ENCODE results near the gene MEI1. TPM values are rescaled to one million over a fixed set of nuclear protein-coding genes. Genes with fewer than 3 reads are reported as not detected.
"Not testable (repeated sequence)": the region's sequence is repeated elsewhere in the genome, so short reads cannot be mapped to it uniquely, and the experiment has no call there.

Gene MEI1
- total RNA-seq, 4 donors from 2014 or later: 0.70 to 1.9 TPM; not detected in 2

GRCh38 chr22:41722496-41722895 lies 23.2 kb downstream of the MEI1 start:
- no peak for TF ChIP-seq POLR2A (IDR thresholded peaks at IDR 0.05)
- TF ChIP-seq, protein P1, sequence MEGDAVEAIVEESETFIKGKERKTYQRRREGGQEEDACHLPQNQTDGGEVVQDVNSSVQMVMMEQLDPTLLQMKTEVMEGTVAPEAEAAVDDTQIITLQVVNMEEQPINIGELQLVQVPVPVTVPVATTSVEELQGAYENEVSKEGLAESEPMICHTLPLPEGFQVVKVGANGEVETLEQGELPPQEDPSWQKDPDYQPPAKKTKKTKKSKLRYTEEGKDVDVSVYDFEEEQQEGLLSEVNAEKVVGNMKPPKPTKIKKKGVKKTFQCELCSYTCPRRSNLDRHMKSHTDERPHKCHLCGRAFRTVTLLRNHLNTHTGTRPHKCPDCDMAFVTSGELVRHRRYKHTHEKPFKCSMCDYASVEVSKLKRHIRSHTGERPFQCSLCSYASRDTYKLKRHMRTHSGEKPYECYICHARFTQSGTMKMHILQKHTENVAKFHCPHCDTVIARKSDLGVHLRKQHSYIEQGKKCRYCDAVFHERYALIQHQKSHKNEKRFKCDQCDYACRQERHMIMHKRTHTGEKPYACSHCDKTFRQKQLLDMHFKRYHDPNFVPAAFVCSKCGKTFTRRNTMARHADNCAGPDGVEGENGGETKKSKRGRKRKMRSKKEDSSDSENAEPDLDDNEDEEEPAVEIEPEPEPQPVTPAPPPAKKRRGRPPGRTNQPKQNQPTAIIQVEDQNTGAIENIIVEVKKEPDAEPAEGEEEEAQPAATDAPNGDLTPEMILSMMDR (IDR thresholded peaks at IDR 0.05): no peak
- no peaks in the 10 kb centered on the region for H3K9me3 ChIP-seq
- no peaks in the 10 kb centered on the region for H3K36me3 ChIP-seq
- no peaks in the 10 kb centered on the region for H3K4me1 ChIP-seq
- intact Hi-C loops (cut with DNase I; ENCODE audit: low total_unique reads): no loop called here
- DNase-seq: no peak
- no peak overlapping the region for H3K4me3 ChIP-seq
- no peak overlapping the region for H3K27ac ChIP-seq
- no peaks in the 10 kb centered on the region for H3K27me3 ChIP-seq

GRCh38 chr22:41725510-41726110 lies 26.3 kb downstream of the MEI1 start:
- H3K27me3 ChIP-seq: no peaks in the 10 kb centered on the region
- no peaks in the 10 kb centered on the region for H3K4me1 ChIP-seq
- TF ChIP-seq, protein P1 (IDR thresholded peaks at IDR 0.05): no peak
- TF ChIP-seq POLR2A (IDR thresholded peaks at IDR 0.05): no peak
- intact Hi-C loops (cut with DNase I; ENCODE audit: low total_unique reads): no loop called here
- H3K27ac ChIP-seq: no peak overlapping the region
- no peaks in the 10 kb centered on the region for H3K9me3 ChIP-seq
- no peak for DNase-seq
- H3K4me3 ChIP-seq: no peak overlapping the region
- H3K36me3 ChIP-seq: no peaks in the 10 kb centered on the region

DNA sequence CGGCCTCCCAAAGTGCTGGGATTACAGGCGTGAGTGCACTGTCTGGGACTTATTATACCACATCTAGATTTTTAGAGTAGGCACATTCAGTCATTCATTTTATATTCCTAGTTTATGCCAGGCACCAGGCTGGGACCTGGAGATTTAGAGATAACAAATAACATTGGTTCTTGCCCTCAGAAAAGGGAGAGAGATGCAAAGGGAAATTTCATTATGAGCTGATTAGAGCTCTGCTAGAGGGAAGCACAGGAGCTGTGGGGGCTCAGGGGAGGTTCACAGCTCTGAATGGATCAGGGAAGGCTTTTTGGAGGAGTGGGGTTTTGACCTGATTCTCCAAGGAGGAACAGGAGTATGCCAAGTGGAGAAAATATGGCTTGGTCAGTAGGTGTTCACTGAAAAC lies 32.3 kb downstream of the MEI1 start:
- no peaks in the 10 kb centered on the region for H3K9me3 ChIP-seq
- no peaks in the 10 kb centered on the region for H3K27me3 ChIP-seq
- H3K36me3 ChIP-seq: no peaks in the 10 kb centered on the region
- intact Hi-C loops (cut with DNase I; ENCODE audit: low total_unique reads): no loop called here
- TF ChIP-seq, protein P1 (IDR thresholded peaks at IDR 0.05): no peak
- no peak for TF ChIP-seq POLR2A (IDR thresholded peaks at IDR 0.05)
- no peak overlapping the region for H3K4me3 ChIP-seq
- no peak for DNase-seq
- H3K27ac ChIP-seq: no peak overlapping the region
- H3K4me1 ChIP-seq: no peaks in the 10 kb centered on the region

DNA sequence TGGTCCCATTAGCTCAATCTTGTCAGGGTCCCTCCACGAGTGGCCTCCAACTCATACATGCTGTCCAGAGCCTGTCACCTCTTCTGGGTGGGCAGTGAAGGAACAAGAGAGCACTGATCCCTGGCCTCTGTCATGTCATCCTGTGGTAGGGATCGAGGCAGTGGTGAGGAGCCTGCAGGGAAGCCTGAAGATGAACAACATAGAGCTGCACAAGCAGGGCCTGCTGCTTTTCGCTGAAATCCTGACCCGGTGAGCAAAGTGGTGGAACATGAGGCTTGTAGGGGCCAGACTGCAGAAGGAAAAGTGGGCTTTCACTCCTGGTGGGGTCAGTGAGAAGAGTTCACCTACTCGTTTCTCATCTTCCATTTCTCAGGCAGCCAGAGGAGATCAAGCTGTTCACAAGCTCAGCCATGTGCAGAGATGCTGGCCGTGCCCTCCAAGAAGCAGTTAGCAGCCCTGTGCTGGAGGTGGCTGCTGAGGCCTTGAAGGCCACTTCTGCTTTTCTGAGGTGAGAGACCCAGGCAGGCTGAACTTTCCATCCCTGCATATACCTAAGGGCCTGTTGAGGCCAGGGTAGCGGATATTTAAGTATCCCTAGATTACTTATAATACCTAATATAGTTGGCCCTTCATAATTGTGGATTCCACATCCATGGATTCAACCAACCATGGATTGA lies 32.9 kb downstream of the MEI1 start:
- H3K36me3 ChIP-seq: no peaks in the 10 kb centered on the region
- H3K4me1 ChIP-seq: no peaks in the 10 kb centered on the region
- no peak for TF ChIP-seq POLR2A (IDR thresholded peaks at IDR 0.05)
- TF ChIP-seq, protein P1 (IDR thresholded peaks at IDR 0.05): no peak
- no peak overlapping the region for H3K4me3 ChIP-seq
- no peaks in the 10 kb centered on the region for H3K27me3 ChIP-seq
- H3K9me3 ChIP-seq: no peaks in the 10 kb centered on the region
- no peak overlapping the region for H3K27ac ChIP-seq
- no peak for DNase-seq
- intact Hi-C loops (cut with DNase I; ENCODE audit: low total_unique reads): no loop called here

GRCh38 chr22:41733241-41733640 lies 33.9 kb downstream of the MEI1 start:
- H3K27me3 ChIP-seq; H3K36me3 ChIP-seq; intact Hi-C loops (cut with DNase I; ENCODE audit: low total_unique reads); H3K4me1 ChIP-seq; H3K27ac ChIP-seq; H3K4me3 ChIP-seq; H3K9me3 ChIP-seq; DNase-seq: not testable (repeated sequence)
